Activated T-helper 1 cell treated with anti-CD3 and anti-CD28 coated beads, Interleukin-2, amount 50 U/mL, for 16 hours (primary cell): Measurements from ENCODE around the gene TTLL7.

Source experiments
- DNase-seq, 2 donors: peaks; one replicate each; pipeline ENCODE4 v3.0.0-alpha.2; 2020; ENCODE audit warnings: low read depth in 1 of 2, low spot score in 1 of 2

TTLL7 gene

GRCh38 chr1:83828456-83828855 is 170.5 kb downstream of the TTLL7 start:
- DNase-seq: no peak

DNA sequence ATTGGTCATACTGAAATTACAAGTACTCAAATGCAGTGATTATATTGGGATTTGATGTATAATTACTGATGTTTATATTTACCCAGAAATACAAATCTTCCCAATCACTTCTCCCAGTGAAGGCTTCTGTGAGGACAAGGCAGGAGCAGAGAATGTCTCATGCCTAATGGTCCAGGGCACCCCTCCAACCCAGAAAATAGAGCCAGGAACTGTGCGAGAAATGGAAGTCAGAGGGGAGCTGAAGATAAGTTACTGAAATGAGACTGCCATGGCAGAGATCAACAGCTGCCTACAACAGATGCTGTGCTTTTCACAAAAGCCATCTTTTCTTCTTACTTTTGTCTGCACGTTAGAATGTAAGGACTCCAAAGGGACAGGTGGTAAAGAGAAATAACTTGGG is 171.2 kb downstream of the TTLL7 start:
- DNase-seq: no peak

GRCh38 chr1:83822208-83822607 is 176.7 kb downstream of the TTLL7 start:
- no peak for DNase-seq

DNA sequence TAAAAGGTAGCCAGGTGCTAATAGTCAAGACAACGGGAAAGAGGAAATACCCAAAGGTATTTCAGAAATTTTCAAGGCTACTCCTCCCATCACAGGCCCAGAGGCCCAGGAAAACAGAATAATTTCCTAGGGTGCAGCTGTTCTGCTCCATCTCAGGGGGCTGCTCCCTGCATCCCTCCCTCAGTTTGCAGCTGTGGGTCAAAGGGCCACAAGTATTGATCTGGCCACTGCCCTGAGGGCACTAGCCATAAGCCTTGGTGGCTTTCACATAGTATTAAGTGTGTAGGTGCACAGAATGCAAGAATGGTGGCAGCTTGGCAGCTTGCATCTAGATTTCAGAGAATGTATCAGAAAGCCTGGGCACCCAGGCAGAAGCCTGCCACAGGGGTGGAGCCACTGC is 179.5 kb downstream of the TTLL7 start:
- DNase-seq: no peak

GRCh38 chr1:83818916-83819315 is 180.0 kb downstream of the TTLL7 start:
- DNase-seq: no peak

DNA sequence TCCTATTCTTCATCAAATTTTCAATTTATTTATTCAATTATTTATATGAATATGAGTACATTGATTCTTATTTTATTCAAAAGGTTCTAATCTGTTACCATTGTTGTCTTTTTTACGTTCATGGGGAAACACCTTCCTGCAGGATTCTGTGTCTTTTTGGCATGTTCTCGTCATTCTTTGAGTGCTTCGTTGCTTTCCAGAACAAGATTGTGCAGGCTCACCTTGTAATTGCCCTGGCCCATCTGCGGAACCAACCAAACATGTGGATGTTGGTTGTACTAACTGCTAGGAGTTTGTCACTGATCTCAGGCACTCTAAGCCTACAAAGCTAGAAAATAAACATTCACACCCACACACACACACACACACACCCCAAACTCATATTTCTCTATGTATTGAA is 182.1 kb downstream of the TTLL7 start:
- no peak for DNase-seq

DNA sequence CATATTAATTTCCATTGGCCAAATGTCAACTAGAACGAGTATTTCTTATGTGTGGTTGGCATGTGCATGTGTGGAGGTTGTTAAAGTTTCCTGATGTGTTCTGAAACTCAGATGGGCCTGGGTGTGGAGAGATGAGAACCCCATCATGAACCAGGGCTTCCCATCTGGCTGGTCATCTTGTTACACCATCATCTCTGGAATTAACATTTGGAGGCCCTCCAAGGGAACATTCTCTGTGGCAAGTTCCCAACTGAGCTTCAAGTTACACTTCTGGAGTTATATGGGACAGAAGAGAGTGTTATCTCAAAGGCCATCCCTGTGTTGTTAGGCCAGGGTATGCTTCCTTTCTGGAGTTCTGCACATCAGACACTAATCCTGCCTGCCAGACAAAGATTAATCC is 183.6 kb downstream of the TTLL7 start:
- DNase-seq: no peak
